ENCODE data around the gene IGFBPL1.

DNA sequence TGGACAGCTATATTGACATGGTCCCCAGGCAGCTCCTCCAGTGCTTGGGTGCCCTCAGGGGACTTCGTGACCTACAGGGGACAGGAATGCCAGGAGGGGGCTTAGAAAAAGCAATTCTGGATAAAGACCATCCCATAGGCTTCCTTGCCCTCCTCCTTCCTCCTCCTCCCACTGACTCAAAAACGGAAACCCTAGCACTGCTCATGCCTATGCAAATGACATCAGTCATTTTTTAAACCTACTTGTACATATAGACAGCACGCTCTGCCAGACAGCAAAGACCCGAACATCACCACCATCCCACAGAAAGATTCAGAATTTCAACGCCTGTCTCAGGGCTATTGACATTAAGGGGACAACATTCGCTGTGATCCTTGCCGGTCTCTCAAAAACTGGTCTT is 11.0 kb downstream of the IGFBPL1 start:
- TF ChIP-seq CTCF (IDR thresholded peaks at IDR 0.05; ENCODE audit: low read depth, low read length, poor library complexity, severe bottlenecking) (no peak), EZH2phosphoT487 (IDR thresholded peaks at IDR 0.05; ENCODE audit: borderline replicate concordance, low read length) (no peak)
